ENCODE data around the gene MYLK3.
"Not testable (repeated sequence)": the region's sequence is repeated elsewhere in the genome, so short reads cannot be mapped to it uniquely, and the experiment has no call there.

Gene MYLK3

GRCh38 chr16:46689365-46690280 is 58.5 kb downstream of the MYLK3 start, which contains the start of gene ORC6:
TSS of gene ORC6 (plus strand) at chr16:46689659. CDS start at chr16:46689706, 47 bp downstream.
- peak; percentile 98 for DNase-seq

- peak; percentile 100 for DNase-seq
Observed at GRCh38 chr16:46688654-46689364, 59.3 kb downstream of the MYLK3 start, which contains the start of gene VPS35. TSS of gene VPS35 (minus strand) at chr16:46689178. CDS start at chr16:46689133, 45 bp downstream.

- peak; percentile 85 for DNase-seq
Observed at GRCh38 chr16:46688101-46688653, 60.0 kb downstream of the MYLK3 start.

- no peak for DNase-seq
Observed at GRCh38 chr16:46687486-46687885, 60.7 kb downstream of the MYLK3 start.

GRCh38 chr16:46686815-46687473 is 61.2 kb downstream of the MYLK3 start:
- no peak for DNase-seq

- not testable (repeated sequence) for DNase-seq
Observed at GRCh38 chr16:46681867-46682266, 66.3 kb downstream of the MYLK3 start.

GRCh38 chr16:46677943-46678342 is 70.2 kb downstream of the MYLK3 start:
- DNase-seq, result not testable (repeated sequence)

GRCh38 chr16:46673320-46674013 is 74.7 kb downstream of the MYLK3 start:
- peak; percentile 78 for DNase-seq

GRCh38 chr16:46662123-46662522 is 86.0 kb downstream of the MYLK3 start:
- no peak for DNase-seq

- DNase-seq, result peak; percentile 90
Observed at GRCh38 chr16:46658925-46659324, 89.2 kb downstream of the MYLK3 start.

Measured in suppressor macrophage treated with lipopolysaccharide for 4 hours (primary cell).